ENCODE data around the gene TRIB2. TPM values are rescaled to one million over a fixed set of nuclear protein-coding genes. Genes with fewer than 3 reads are reported as not detected.

Gene TRIB2
- polyA plus RNA-seq, 2 of the 4 experiments (the other 2 are of a cell fraction): 0.17 to 0.32 TPM

- Histone ChIP-seq H3K4me1 (peaks cover 15% of the 10 kb centered on the region), H3K27ac (no peak overlapping the region), H3K4me2 (no peak overlapping the region), H3K4me3 (no peak overlapping the region), H3K9me3 (no peaks in the 10 kb centered on the region; the same call in 2 of the 3 replicates)
- ATAC-seq: no peak
- no peak for FAIRE-seq
- CTCF ChIA-PET: interaction anchor here (1.1 kb wide), 1 partner anchor 890 kb away, joined by 3 read pairs; no protein-coding TSS in a partner anchor
- TF ChIP-seq NPAS2 (CRISPR knock-in tag; IDR thresholded peaks at IDR 0.05; ENCODE audit: borderline replicate concordance) (no peak), JUN (IDR thresholded peaks at IDR 0.05) (no peak), SREBF2 (IDR thresholded peaks at IDR 0.05) (no peak), HES2 (IDR thresholded peaks at IDR 0.05) (no peak), ZC3H11A (IDR thresholded peaks at IDR 0.05) (no peak), MAZ (IDR thresholded peaks at IDR 0.05; ENCODE audit: borderline replicate concordance, low read depth, low read length) (no peak), TFCP2L1 (CRISPR knock-in tag; IDR thresholded peaks at IDR 0.05) (no peak), JUNB (IDR thresholded peaks at IDR 0.05) (no peak), NR3C1 (IDR thresholded peaks at IDR 0.05) (no peak), HOXB5 (CRISPR knock-in tag; IDR thresholded peaks at IDR 0.05) (no peak), CEBPB (IDR thresholded peaks at IDR 0.05) (no peak), CHD2 (IDR thresholded peaks at IDR 0.05; ENCODE audit: low read length, partially characterized antibody) (no peak), ZSCAN20 (CRISPR knock-in tag; IDR thresholded peaks at IDR 0.05) (no peak), HOXA7 (CRISPR knock-in tag; IDR thresholded peaks at IDR 0.05) (no peak)
- TF ChIP-seq, protein P1, sequence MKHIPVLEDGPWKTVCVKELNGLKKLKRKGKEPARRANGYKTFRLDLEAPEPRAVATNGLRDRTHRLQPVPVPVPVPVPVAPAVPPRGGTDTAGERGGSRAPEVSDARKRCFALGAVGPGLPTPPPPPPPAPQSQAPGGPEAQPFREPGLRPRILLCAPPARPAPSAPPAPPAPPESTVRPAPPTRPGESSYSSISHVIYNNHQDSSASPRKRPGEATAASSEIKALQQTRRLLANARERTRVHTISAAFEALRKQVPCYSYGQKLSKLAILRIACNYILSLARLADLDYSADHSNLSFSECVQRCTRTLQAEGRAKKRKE (CRISPR knock-in tag; IDR thresholded peaks at IDR 0.05; ENCODE audit: low read depth): no peak
- TF ChIP-seq, protein P2, sequence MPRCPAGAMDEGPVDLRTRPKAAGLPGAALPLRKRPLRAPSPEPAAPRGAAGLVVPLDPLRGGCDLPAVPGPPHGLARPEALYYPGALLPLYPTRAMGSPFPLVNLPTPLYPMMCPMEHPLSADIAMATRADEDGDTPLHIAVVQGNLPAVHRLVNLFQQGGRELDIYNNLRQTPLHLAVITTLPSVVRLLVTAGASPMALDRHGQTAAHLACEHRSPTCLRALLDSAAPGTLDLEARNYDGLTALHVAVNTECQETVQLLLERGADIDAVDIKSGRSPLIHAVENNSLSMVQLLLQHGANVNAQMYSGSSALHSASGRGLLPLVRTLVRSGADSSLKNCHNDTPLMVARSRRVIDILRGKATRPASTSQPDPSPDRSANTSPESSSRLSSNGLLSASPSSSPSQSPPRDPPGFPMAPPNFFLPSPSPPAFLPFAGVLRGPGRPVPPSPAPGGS (IDR thresholded peaks at IDR 0.05): no peak
- TF ChIP-seq, protein P3, sequence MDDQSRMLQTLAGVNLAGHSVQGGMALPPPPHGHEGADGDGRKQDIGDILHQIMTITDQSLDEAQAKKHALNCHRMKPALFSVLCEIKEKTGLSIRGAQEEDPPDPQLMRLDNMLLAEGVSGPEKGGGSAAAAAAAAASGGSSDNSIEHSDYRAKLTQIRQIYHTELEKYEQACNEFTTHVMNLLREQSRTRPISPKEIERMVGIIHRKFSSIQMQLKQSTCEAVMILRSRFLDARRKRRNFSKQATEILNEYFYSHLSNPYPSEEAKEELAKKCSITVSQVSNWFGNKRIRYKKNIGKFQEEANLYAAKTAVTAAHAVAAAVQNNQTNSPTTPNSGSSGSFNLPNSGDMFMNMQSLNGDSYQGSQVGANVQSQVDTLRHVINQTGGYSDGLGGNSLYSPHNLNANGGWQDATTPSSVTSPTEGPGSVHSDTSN (IDR thresholded peaks at IDR 0.05): no peak
- TF ChIP-seq, protein P4, sequence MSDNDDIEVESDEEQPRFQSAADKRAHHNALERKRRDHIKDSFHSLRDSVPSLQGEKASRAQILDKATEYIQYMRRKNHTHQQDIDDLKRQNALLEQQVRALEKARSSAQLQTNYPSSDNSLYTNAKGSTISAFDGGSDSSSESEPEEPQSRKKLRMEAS (IDR thresholded peaks at IDR 0.05): no peak
- DNase-seq (ENCODE audit: low read depth in 1 of 2, low spot score in 1 of 2): no peak
- 67% methylated on average over 9 of the region's 9 CpGs for WGBS (ENCODE audit: missing lambda C conversion rate)
- POLR2A ChIA-PET: no interaction called here
Observed at GRCh38 chr2:12719400-12720277, 2.9 kb downstream of the TRIB2 start.

DNA sequence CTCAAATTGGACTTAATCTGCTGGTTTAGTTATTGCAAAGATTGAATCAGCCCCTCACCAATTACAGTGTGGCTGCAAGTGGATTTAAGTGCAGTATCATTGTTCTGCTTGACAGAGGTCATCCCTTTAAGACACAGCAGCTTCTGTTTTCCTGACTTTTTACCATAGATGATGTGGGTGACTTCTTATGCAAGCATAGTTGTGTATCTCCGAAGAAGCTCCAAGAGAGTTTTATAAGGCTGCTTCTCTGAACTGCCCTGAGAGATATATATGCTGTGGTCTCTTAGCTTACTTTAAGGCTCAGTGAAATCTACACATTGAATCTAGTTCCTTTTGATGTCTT lies 3.5 kb downstream of the TRIB2 start:
- Histone ChIP-seq H3K4me1 (peaks cover 15% of the 10 kb centered on the region), H3K4me3 (no peak overlapping the region), H3K27ac (no peak overlapping the region), H3K4me2 (no peak overlapping the region), H3K9me3 (no peaks in the 10 kb centered on the region; the same call in 2 of the 3 replicates)
- CTCF ChIA-PET: interaction anchor here (1.1 kb wide), 1 partner anchor 890 kb away, joined by 3 read pairs; no protein-coding TSS in a partner anchor
- FAIRE-seq: no peak
- POLR2A ChIA-PET: no interaction called here
- no peak for ATAC-seq
- 29% methylated on average over 1 of the region's 1 CpG for WGBS (ENCODE audit: missing lambda C conversion rate)
- TF ChIP-seq MAZ (IDR thresholded peaks at IDR 0.05; ENCODE audit: borderline replicate concordance, low read depth, low read length) (no peak), RARB (CRISPR knock-in tag; IDR thresholded peaks at IDR 0.05) (no peak), BHLHE40 (IDR thresholded peaks at IDR 0.05; ENCODE audit: low read depth, low read length) (no peak), EHF (CRISPR knock-in tag; IDR thresholded peaks at IDR 0.05) (no peak), JUNB (IDR thresholded peaks at IDR 0.05) (no peak), NR3C1 (IDR thresholded peaks at IDR 0.05) (no peak), NFE2L2 (conservative IDR thresholded peaks at IDR 0.05; ENCODE audit: low read length) (no peak)
- no peak for DNase-seq (ENCODE audit: low read depth in 1 of 2, low spot score in 1 of 2)

Data from A549 (cell line).